KMS-11 (cell line): Measurements from ENCODE around the gene KDM4D.

Experiments
- H2AFZ ChIP-seq: fragments of 200-600 bp; sonication (generic); 2 replicates; pipeline ENCODE4 v1.6.1; 2016; ENCODE audit warnings: antibody characterized with exemption, mixed run types, low read depth
- H3K27ac ChIP-seq: fragments of 200-600 bp; sonication (generic); 2 replicates; pipeline ENCODE4 v1.6.1; 2016; ENCODE audit warnings: mild to moderate bottlenecking, mixed run types
- H3K27me3 ChIP-seq: fragments of 200-600 bp; sonication (generic); 2 replicates; pipeline ENCODE4 v1.6.1; 2017; ENCODE audit warnings: mild to moderate bottlenecking, low read depth, mixed run types, moderate library complexity; ENCODE audit not compliant: insufficient read depth
- H3K36me3 ChIP-seq: fragments of 200-600 bp; sonication (generic); 2 replicates; pipeline ENCODE4 v1.6.1; 2017; ENCODE audit warnings: mild to moderate bottlenecking, mixed run types; ENCODE audit not compliant: insufficient read depth
- H3K4me1 ChIP-seq: fragments of 200-600 bp; sonication (generic); 2 replicates; pipeline ENCODE4 v1.6.1; 2016; ENCODE audit warnings: mild to moderate bottlenecking, low read depth, mixed run types; ENCODE audit not compliant: poor library complexity, severe bottlenecking
- H3K4me2 ChIP-seq: fragments of 200-600 bp; sonication (generic); 2 replicates; pipeline ENCODE4 v1.7.0; 2016; ENCODE audit warnings: mild to moderate bottlenecking, mixed run types
- H3K4me3 ChIP-seq: fragments of 200-600 bp; sonication (generic); IDR thresholded peaks from 2 replicates; pipeline ENCODE4 v1.6.1; 2017; ENCODE audit warnings: low read depth, low read length, mixed read lengths; ENCODE audit not compliant: insufficient read depth
- H3K79me2 ChIP-seq: fragments of 200-600 bp; sonication (generic); 2 replicates; pipeline ENCODE4 v1.6.1; 2016; ENCODE audit warnings: low read depth, mixed run types; ENCODE audit not compliant: insufficient read depth
- H3K9ac ChIP-seq: fragments of 200-600 bp; sonication (generic); 2 replicates; pipeline ENCODE4 v1.6.1; 2016; ENCODE audit warnings: mild to moderate bottlenecking, mixed run types
- H4K20me1 ChIP-seq: fragments of 200-600 bp; sonication (generic); 2 replicates; pipeline ENCODE4 v1.6.1; 2016; ENCODE audit warnings: mild to moderate bottlenecking, mixed run types; ENCODE audit not compliant: insufficient read depth
- CTCF ChIP-seq: fragments of 200-600 bp; sonication (generic); conservative IDR thresholded peaks from 2 replicates; pipeline ENCODE4 v1.6.1; 2017; ENCODE audit warnings: low read depth, mild to moderate bottlenecking, antibody characterized with exemption, low read length, moderate library complexity, mixed read lengths

KDM4D gene

DNA sequence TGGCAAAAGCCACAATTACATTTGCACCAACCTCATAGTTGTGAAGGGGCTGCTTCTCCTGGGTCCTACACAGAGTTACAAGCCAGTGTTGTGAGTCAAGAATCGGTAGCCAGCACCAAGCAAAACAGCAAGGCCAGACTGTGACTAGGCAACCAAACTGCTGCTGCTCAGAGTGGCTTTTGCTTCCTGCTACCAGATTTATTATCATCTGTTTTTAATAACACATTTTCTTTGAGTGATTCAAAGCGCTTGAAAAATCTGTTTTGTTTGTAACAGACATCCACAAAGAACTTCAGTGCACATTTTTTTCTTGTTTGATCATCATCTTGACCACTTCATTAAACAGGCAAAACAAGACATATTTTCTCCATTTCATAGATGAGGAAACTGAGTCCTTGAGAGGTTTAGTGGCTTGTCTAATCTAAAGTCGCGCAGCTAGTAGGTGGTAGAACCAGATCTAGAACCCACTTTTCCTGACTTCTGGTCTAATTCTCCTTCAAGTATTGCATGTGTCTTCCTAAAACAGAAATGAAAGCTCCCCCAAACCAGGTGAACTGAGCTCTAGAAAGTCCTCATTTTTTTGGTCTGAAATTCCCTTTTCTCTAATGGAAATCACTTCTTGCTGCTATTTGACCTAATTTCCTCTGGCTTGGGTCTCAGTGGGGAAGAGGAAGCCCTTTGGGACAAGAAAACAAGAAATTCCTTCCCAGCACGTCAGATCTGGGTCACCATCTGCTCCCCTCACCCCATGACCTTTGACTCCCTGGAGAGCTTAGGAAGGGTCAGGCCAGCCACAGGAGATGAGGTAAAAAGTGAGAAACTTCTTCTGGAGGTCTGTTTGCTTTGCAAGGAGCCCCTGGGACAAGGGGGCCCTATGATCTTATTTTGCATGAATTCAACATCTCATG lies 40.0 kb upstream of the KDM4D start:
- no peak for TF ChIP-seq CTCF
- Histone ChIP-seq H3K79me2 (no peaks in the 10 kb centered on the region), H3K9ac (no peak overlapping the region), H3K36me3 (no peaks in the 10 kb centered on the region), H2AFZ (no peak overlapping the region), H3K27me3 (no peaks in the 10 kb centered on the region), H3K27ac (no peak overlapping the region), H3K4me1 (no peaks in the 10 kb centered on the region), H4K20me1 (no peaks in the 10 kb centered on the region), H3K4me2 (no peak overlapping the region), H3K4me3 (no peak overlapping the region)

DNA sequence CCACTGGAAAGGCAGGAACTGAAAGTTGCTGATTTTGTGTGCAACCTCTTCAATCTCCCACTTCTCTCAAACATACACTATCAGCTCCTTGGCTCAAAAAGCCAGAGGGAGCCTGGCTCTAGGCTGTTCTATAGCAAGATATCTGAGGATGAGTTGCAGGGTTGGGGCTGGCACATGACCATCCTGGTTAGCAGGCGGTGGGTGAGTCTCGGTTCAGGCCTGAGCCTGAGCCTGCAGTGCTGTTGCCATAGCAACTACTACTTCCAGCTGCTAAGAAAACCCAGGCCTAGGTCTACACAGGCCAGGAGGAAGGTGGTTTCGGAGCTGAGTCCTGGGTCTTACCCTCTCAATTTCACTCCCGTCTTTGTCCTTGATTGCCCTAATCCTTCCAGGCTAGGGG lies 39.1 kb upstream of the KDM4D start:
- H3K4me1 ChIP-seq = no peaks in the 10 kb centered on the region
- H3K9ac ChIP-seq = no peak overlapping the region
- TF ChIP-seq CTCF = no peak
- H4K20me1 ChIP-seq = no peaks in the 10 kb centered on the region
- H3K4me2 ChIP-seq = no peak overlapping the region
- no peaks in the 10 kb centered on the region for H3K79me2 ChIP-seq
- H3K27me3 ChIP-seq = no peaks in the 10 kb centered on the region
- H2AFZ ChIP-seq = no peak overlapping the region
- no peaks in the 10 kb centered on the region for H3K36me3 ChIP-seq
- H3K27ac ChIP-seq = no peak overlapping the region
- no peak overlapping the region for H3K4me3 ChIP-seq

GRCh38 chr11:94934846-94935245 lies 38.7 kb upstream of the KDM4D start:
- Histone ChIP-seq H4K20me1 (no peaks in the 10 kb centered on the region), H3K4me1 (no peaks in the 10 kb centered on the region), H3K9ac (no peak overlapping the region), H3K36me3 (no peaks in the 10 kb centered on the region), H3K27ac (no peak overlapping the region), H3K4me3 (no peak overlapping the region), H3K4me2 (no peak overlapping the region), H2AFZ (no peak overlapping the region), H3K27me3 (no peaks in the 10 kb centered on the region), H3K79me2 (no peaks in the 10 kb centered on the region)
- no peak for TF ChIP-seq CTCF

- TF ChIP-seq CTCF = no peak
- no peak overlapping the region for H3K4me2 ChIP-seq
- H4K20me1 ChIP-seq = no peaks in the 10 kb centered on the region
- H2AFZ ChIP-seq = no peak overlapping the region
- no peak overlapping the region for H3K27ac ChIP-seq
- H3K36me3 ChIP-seq = no peaks in the 10 kb centered on the region
- no peaks in the 10 kb centered on the region for H3K27me3 ChIP-seq
- no peak overlapping the region for H3K9ac ChIP-seq
- no peaks in the 10 kb centered on the region for H3K4me1 ChIP-seq
- H3K4me3 ChIP-seq = no peak overlapping the region
- no peaks in the 10 kb centered on the region for H3K79me2 ChIP-seq
Measured at GRCh38 chr11:94938095-94939055, 35.1 kb upstream of the KDM4D start.
